GM04503 (cell line): ENCODE results near the gene RPL6.

Experiments
- DNase-seq: peaks from one replicate; pipeline ENCODE4 v3.0.0-alpha.2; 2012; ENCODE audit warnings: low read depth

Gene RPL6

GRCh38 chr12:112375105-112375504 lies 34.3 kb downstream of the RPL6 start:
- no peak for DNase-seq

- no peak for DNase-seq
These were observed 35.2 kb downstream of the RPL6 start for GRCh38 chr12:112374166-112374740.

GRCh38 chr12:112370868-112371510 lies 38.4 kb downstream of the RPL6 start:
- DNase-seq: no peak

- no peak for DNase-seq
These were observed 39.2 kb downstream of the RPL6 start for GRCh38 chr12:112370199-112370598.

GRCh38 chr12:112368856-112369255 lies 40.5 kb downstream of the RPL6 start:
- no peak for DNase-seq

- no peak for DNase-seq
These were observed 41.4 kb downstream of the RPL6 start for GRCh38 chr12:112367965-112368364.

- DNase-seq: no peak
These were observed 47.1 kb downstream of the RPL6 start for GRCh38 chr12:112362310-112362709.

- DNase-seq: no peak
These were observed 48.1 kb downstream of the RPL6 start for GRCh38 chr12:112361271-112361670.

- no peak for DNase-seq
These were observed 50.1 kb downstream of the RPL6 start for GRCh38 chr12:112359290-112359689.

- DNase-seq: no peak
These were observed 52.2 kb downstream of the RPL6 start for GRCh38 chr12:112357214-112357613.
